Measurements from ENCODE around the gene NTHL1. TPM values are rescaled to one million over a fixed set of nuclear protein-coding genes. Genes with fewer than 3 reads are reported as not detected.

Gene NTHL1
- total RNA-seq, 1 experiment from 2014 or later: 39.8 TPM

- in situ Hi-C loops (cut with HindIII; ENCODE audit: low pct_unique_long_range_greater_than_20kb, low sequenced_read_pairs): no loop called here
- no peak overlapping the region for H3K4me3 ChIP-seq (ENCODE audit: low read depth in 2 of 2, low read length in 2 of 2)
- CTCF ChIA-PET: no interaction called here
These were observed 43.3 kb upstream of the NTHL1 start for GRCh38 chr16:2090777-2091546.

DNA sequence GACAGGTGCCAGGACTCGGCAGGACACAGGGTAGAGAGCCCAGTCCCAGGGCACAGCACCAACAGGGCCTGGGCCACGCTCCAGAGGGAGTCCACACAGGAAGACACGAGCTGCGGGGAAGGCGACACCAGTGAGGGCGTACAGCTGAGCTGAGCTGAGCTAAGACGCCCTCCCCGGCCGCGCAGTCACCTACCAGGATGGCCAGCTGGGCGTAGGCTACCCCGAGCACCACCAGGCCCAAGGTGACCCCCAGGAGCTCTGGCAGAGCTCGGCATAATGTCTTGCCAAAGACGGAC, 42.8 kb upstream of the NTHL1 start:
- TF ChIP-seq TCF7L2 (IDR thresholded peaks at IDR 0.05; ENCODE audit: low read depth, low read length) (no peak), SIN3A (IDR thresholded peaks at IDR 0.05; ENCODE audit: borderline replicate concordance, insufficient read depth, low read depth, low read length) (no peak), CTCF (IDR thresholded peaks at IDR 0.05) (no peak), POLR2AphosphoS5 (IDR thresholded peaks at IDR 0.05; ENCODE audit: low read depth, low read length) (no peak)
- TF ChIP-seq, protein P1, sequence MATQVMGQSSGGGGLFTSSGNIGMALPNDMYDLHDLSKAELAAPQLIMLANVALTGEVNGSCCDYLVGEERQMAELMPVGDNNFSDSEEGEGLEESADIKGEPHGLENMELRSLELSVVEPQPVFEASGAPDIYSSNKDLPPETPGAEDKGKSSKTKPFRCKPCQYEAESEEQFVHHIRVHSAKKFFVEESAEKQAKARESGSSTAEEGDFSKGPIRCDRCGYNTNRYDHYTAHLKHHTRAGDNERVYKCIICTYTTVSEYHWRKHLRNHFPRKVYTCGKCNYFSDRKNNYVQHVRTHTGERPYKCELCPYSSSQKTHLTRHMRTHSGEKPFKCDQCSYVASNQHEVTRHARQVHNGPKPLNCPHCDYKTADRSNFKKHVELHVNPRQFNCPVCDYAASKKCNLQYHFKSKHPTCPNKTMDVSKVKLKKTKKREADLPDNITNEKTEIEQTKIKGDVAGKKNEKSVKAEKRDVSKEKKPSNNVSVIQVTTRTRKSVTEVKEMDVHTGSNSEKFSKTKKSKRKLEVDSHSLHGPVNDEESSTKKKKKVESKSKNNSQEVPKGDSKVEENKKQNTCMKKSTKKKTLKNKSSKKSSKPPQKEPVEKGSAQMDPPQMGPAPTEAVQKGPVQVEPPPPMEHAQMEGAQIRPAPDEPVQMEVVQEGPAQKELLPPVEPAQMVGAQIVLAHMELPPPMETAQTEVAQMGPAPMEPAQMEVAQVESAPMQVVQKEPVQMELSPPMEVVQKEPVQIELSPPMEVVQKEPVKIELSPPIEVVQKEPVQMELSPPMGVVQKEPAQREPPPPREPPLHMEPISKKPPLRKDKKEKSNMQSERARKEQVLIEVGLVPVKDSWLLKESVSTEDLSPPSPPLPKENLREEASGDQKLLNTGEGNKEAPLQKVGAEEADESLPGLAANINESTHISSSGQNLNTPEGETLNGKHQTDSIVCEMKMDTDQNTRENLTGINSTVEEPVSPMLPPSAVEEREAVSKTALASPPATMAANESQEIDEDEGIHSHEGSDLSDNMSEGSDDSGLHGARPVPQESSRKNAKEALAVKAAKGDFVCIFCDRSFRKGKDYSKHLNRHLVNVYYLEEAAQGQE (IDR thresholded peaks at IDR 0.05; ENCODE audit: insufficient read depth in 1 of 2, low read depth in 2 of 2, low read length in 1 of 2): no peak
- ChIA-PET CTCF (no interaction called here), POLR2A (no interaction called here)
- Histone ChIP-seq H3K4me1 (ENCODE audit: control insufficient read depth, insufficient read depth, low read length) (0 out of 2 replicates have a peak, but pooled peaks cover 9% of the 10 kb centered on the region), H3K4me3 (ENCODE audit: low read depth in 2 of 2, low read length in 2 of 2) (no peak overlapping the region), H3K36me3 (ENCODE audit: control insufficient read depth, insufficient read depth, low read length) (no peaks in the 10 kb centered on the region), H3K9me3 (ENCODE audit: control insufficient read depth, insufficient read depth, low read depth, low read length) (no peaks in the 10 kb centered on the region), H3K27me3 (ENCODE audit: control insufficient read depth, insufficient read depth, low read length) (no peaks in the 10 kb centered on the region), H3K27ac (ENCODE audit: low read length) (no peak overlapping the region)
- no TSS peak for BruUV-seq (replicated peaks)
- in situ Hi-C loops (cut with HindIII; ENCODE audit: low pct_unique_long_range_greater_than_20kb, low sequenced_read_pairs) (no loop called here), intact Hi-C loops (cut with micrococcal nuclease; ENCODE audit: unreplicated experiment) (no loop called here)
- DNase-seq (ENCODE audit: low read depth, low spot score) (no peak), ATAC-seq (no peak)

More at GRCh38 chr16:2090777-2091546, 43.3 kb upstream of the NTHL1 start:
- no peaks in the 10 kb centered on the region for H3K9me3 ChIP-seq (ENCODE audit: control insufficient read depth, insufficient read depth, low read depth, low read length)
- TF ChIP-seq CTCF (IDR thresholded peaks at IDR 0.05): no peak
- TF ChIP-seq POLR2AphosphoS5 (IDR thresholded peaks at IDR 0.05; ENCODE audit: low read depth, low read length): no peak
- TF ChIP-seq, protein P1 (IDR thresholded peaks at IDR 0.05; ENCODE audit: insufficient read depth in 1 of 2, low read depth in 2 of 2, low read length in 1 of 2): no peak
- TF ChIP-seq SIN3A (IDR thresholded peaks at IDR 0.05; ENCODE audit: borderline replicate concordance, insufficient read depth, low read depth, low read length): no peak
- no peak for TF ChIP-seq TCF7L2 (IDR thresholded peaks at IDR 0.05; ENCODE audit: low read depth, low read length)
- ATAC-seq (peak; percentile 24; the same call in 1 of the 2 replicates), DNase-seq (ENCODE audit: low read depth, low spot score) (no peak)
- no TSS peak for BruUV-seq (replicated peaks)
- intact Hi-C loops (cut with micrococcal nuclease; ENCODE audit: unreplicated experiment): no loop called here
- H3K27ac ChIP-seq (ENCODE audit: low read length): no peak overlapping the region
- 0 out of 2 replicates have a peak, but pooled peaks cover 9% of the 10 kb centered on the region for H3K4me1 ChIP-seq (ENCODE audit: control insufficient read depth, insufficient read depth, low read length)
- no peaks in the 10 kb centered on the region; the same call in 1 of the 2 replicates for H3K36me3 ChIP-seq (ENCODE audit: control insufficient read depth, insufficient read depth, low read length)
- no peaks in the 10 kb centered on the region for H3K27me3 ChIP-seq (ENCODE audit: control insufficient read depth, insufficient read depth, low read length)
- POLR2A ChIA-PET: no interaction called here
